ENCODE results near the gene FHIT. TPM values are rescaled to one million over a fixed set of nuclear protein-coding genes. Genes with fewer than 3 reads are reported as not detected.

The FHIT gene
- total RNA-seq, 4 donors from 2014 or later: 3.2 to 10.9 (median 6.4) TPM

- no peak for TF ChIP-seq CTCF (IDR thresholded peaks at IDR 0.05)
- DNase-seq (ENCODE audit: low spot score): no peak
- ATAC-seq (ENCODE audit: low FRiP score): no peak
Observed at GRCh38 chr3:59734061-59734460, 1517.2 kb downstream of the FHIT start.

- ATAC-seq (ENCODE audit: low FRiP score): no peak
- no peak for TF ChIP-seq CTCF (IDR thresholded peaks at IDR 0.05)
Observed at GRCh38 chr3:59733041-59733809, 1518.0 kb downstream of the FHIT start.

GRCh38 chr3:59731943-59732342 is 1519.3 kb downstream of the FHIT start:
- ATAC-seq (ENCODE audit: low FRiP score) (no peak), DNase-seq (ENCODE audit: low spot score) (no peak)
- no peak for TF ChIP-seq CTCF (IDR thresholded peaks at IDR 0.05)

More at GRCh38 chr3:59733041-59733809, 1518.0 kb downstream of the FHIT start:
- DNase-seq (ENCODE audit: low spot score): no peak

- ATAC-seq (ENCODE audit: low FRiP score): no peak
- no peak for DNase-seq (ENCODE audit: low spot score)
- TF ChIP-seq CTCF (IDR thresholded peaks at IDR 0.05): no peak
Observed at GRCh38 chr3:59730591-59730990, 1520.7 kb downstream of the FHIT start.

- ATAC-seq (ENCODE audit: low FRiP score): no peak
- TF ChIP-seq CTCF (IDR thresholded peaks at IDR 0.05): no peak
- DNase-seq (ENCODE audit: low spot score): no peak
Observed at GRCh38 chr3:59728587-59728908, 1522.7 kb downstream of the FHIT start.

- no peak for ATAC-seq (ENCODE audit: low FRiP score)
- no peak for DNase-seq (ENCODE audit: low spot score)
- no peak for TF ChIP-seq CTCF (IDR thresholded peaks at IDR 0.05)
Observed at GRCh38 chr3:59727902-59728586, 1523.2 kb downstream of the FHIT start.

- TF ChIP-seq CTCF (IDR thresholded peaks at IDR 0.05): no peak
- ATAC-seq (ENCODE audit: low FRiP score) (no peak), DNase-seq (ENCODE audit: low spot score) (no peak)
Observed at GRCh38 chr3:59726279-59726678, 1525.0 kb downstream of the FHIT start.

Measured in omental fat pad (tissue), 4 donors.